Measurements from ENCODE around the gene PLCXD1. TPM values are rescaled to one million over a fixed set of nuclear protein-coding genes. Genes with fewer than 3 reads are reported as not detected.
"Not testable (repeated sequence)": the region's sequence is repeated elsewhere in the genome, so short reads cannot be mapped to it uniquely, and the experiment has no call there.

The PLCXD1 gene
- total RNA-seq, 1 donor from 2014 or later = 46.7 TPM

DNA sequence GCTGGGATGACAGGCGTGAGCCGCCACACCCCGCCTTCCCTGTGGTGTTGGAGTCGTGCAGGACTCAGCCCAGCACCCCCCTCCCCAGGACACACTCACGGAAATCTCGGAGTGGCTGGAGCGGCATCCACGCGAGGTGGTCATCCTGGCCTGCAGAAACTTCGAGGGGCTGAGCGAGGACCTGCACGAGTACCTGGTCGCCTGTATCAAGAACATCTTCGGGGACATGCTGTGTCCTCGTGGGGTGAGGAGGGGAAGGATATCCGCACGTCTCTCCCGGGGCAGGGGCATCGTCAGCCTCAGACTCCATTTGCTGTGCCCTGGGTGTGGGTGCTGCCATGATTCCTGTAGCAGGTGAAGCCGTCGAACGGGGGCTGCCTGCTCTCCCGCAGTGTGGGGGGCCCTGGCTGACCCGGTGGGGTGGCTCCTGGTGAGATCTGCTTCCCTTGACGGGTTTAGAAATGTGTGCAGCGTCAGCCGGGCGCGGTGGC is 10.3 kb downstream of the PLCXD1 start:
- intact Hi-C loops (cut with micrococcal nuclease) = no loop called here

- intact Hi-C loops (cut with micrococcal nuclease) = no loop called here
These were observed 12.0 kb downstream of the PLCXD1 start for GRCh38 chrX:292900-293897.

DNA sequence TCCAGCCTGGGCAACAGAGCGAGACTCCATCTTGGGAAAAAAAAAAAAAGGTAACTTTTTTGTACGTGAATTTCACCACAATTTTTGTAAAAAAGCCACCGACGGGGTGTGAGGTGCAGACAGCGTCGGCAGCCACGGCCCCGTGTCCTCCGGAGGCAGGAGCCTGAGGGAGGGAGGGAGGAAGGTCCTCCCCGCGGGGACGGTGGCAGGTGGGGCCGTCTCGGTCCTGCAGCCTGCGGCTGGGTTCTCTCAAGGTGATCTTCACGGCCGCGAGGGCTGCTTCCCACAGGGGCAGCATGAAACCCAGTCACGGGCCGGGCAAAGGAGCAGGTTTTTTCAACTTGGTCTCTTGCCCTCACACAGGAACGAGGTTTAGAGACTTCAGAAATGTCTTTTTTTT is 14.0 kb downstream of the PLCXD1 start:
- intact Hi-C loops (cut with micrococcal nuclease) = no loop called here

DNA sequence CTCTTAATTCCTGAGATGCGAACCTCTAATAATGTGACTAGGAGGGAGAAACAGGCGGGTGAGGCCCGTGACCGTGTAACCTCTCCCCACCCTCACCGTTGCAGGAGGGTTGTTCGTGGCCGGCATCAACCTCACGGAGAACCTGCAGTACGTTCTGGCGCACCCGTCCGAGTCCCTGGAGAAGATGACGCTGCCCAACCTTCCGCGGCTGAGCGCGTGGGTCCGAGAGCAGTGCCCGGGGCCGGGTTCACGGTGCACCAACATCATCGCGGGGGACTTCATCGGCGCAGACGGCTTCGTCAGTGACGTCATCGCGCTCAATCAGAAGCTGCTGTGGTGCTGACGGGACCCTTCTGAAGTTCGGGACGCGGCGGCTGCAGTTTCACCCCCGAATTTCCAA is 17.8 kb downstream of the PLCXD1 start:
- intact Hi-C loops (cut with micrococcal nuclease) = no loop called here

DNA sequence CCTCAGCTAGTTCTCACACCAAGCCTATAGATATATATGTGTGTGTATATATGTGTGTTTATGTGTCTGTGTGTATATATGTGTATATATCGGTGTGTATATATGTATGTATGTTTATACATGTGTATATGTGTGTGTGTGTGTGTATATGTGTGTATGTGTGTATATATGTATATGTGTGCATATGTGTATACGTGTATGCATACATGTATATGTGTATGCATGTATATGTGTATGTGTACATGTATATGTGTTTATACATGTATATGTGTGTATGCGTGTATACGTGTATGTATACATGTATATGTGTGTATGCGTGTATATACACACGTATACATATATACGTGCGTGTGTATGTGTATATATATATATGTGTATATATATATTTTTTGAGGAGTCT is 19.2 kb downstream of the PLCXD1 start:
- intact Hi-C loops (cut with micrococcal nuclease) = no loop called here

DNA sequence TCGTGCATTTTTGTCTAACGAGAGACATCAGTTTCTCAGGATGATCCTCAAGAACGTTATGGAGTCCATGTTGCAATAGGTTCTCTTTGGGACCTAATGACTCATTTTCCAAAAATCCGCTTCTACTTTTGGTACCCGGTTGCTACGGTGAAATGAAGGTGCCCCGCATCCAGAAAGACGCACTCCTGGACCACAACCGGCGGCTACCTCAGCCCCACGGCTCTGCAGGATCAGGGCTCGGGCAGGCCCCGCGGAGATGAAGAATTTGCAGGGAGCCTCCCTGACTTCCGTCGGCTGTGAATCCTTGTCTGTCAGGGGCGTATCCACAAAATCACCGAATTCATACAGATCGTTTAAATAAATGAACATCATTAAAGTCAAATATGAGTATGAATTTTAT is 21.8 kb downstream of the PLCXD1 start:
- intact Hi-C loops (cut with micrococcal nuclease) = no loop called here

GRCh38 chrX:305781-306613 is 24.8 kb downstream of the PLCXD1 start:
- intact Hi-C loops (cut with micrococcal nuclease) = not testable (repeated sequence)

DNA sequence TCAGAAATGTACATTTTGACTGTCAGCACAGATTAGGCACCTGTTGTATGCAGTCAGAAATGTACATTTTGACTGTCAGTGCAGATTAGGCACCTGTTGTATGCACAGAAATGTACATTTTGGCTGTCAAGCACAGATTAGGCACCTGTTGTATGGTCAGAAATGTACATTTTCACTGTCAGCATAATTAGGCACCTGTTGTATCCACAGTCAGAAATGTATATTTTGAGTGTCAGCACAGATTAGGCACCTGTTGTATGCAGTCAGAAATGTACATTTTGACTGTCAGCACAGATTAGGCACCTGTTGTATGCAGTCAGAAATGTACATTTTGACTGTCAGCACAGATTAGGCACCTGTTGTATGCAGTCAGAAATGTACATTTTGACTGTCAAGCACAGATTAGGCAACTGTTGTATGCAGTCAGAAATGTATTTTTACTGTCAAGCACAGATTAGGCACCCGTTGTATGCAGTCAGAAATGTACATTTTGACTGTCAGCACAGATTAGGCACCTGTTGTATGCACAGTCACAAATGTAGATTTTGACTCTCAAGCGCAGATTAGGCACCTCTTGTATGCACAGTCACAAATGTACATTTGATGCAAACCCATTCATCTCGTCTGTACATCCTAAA is 25.6 kb downstream of the PLCXD1 start:
- intact Hi-C loops (cut with micrococcal nuclease) = not testable (repeated sequence)

DNA sequence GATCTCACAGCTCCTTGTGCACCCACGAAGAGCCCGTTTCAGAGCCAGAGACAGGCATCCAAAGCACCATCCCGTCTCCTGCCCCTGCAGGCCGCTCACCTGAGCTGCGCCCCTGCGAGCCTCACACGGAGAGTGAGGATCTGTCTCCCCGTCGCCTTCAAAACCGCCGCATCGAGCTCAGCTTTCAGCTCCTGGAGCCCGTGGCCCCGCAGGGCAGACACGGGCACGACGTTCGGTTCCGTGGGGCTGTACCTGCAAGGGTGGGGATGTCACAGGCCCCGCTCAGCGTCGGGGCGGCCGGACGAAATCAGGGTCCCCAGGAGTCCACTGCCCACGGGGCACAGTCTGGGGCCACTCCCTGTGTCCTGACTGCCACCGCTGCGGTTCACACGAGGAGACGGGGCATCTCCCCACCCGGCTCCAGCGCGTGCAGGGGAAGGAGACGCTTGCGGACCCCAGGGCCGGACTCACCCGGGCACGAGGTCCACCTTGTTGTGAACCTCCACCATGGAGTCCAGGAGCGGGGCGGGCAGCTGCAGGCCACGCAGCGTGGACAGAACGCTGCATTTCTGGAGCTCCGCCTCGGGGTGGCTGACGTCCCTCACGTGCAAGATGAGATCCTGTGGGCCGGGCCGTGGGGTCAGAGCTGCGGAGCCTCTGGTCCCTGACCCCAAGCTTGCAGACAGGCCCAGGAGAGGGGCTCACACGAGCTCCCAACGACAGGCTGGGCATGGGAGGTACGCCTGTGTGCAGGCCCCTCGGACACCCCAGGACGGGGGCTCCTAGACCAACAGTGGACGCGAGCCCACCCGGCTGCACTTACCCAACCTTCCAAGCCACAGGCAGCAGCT is 26.3 kb downstream of the PLCXD1 start:
- intact Hi-C loops (cut with micrococcal nuclease) = no loop called here

- intact Hi-C loops (cut with micrococcal nuclease) = no loop called here
These were observed 27.8 kb downstream of the PLCXD1 start for GRCh38 chrX:308821-309520.

DNA sequence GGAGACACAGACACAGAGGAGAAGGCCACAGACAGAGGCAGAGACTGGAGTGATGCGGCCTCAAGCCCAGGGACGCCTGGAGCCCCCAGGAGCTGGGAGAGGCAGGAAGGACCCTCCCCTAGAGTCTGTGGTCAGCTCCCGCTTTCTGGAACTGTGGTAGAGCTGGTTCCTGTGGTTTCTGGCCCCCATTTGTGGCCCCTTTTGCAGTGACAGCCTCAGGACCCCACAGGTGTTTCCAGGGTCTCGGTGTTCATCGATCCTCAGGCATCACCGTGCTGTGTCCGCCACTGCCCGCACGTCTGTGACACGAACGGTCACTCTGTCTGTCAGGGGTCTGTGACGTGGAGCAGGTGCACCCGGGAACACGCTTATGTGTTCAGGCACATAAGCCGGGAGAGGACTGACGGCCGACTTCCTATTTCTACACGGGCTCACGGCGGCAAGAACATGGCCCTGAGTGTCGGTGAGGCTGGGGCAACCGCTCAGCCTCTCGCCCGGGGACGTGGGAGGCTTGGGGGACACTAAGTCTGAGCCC is 29.5 kb downstream of the PLCXD1 start:
- intact Hi-C loops (cut with micrococcal nuclease) = no loop called here

- intact Hi-C loops (cut with micrococcal nuclease) = no loop called here
These were observed 30.3 kb downstream of the PLCXD1 start for GRCh38 chrX:311156-312129.

DNA sequence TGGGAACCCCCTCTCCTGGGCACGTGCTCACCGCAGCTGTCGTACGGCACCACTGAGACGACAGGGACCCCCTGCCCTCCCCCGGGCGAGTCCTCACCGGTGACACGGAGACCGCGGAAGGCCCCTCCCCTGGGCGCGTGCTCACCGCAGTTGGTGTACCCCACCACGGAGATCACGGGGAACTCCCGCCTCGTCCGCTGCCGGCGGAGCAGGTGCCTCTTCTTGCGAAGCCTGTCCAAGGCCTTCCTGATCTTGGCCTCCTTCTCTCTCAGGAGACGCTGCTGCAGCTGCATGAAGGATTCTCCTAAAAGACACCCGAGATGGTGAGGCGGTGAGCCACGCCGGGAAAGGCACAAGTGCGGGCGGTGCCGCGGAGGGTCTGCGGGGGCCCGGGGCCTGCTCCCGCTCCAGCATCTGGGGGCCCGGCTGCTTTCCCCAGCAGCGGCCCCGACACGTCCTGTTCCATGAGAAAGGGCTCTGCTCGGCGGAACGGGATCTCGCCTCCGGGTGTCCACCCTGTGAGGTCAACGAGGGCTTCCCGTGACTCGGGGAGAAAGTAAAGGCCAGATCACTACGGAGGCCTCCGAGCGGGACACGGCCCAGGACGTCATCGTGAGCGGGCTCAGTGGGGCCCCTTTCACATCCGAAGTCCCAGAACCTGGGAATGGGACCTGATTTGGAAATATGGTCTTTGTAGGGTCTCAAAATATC is 31.6 kb downstream of the PLCXD1 start:
- intact Hi-C loops (cut with micrococcal nuclease) = no loop called here

- intact Hi-C loops (cut with micrococcal nuclease) = no loop called here
These were observed 32.4 kb downstream of the PLCXD1 start for GRCh38 chrX:313546-313945.

DNA sequence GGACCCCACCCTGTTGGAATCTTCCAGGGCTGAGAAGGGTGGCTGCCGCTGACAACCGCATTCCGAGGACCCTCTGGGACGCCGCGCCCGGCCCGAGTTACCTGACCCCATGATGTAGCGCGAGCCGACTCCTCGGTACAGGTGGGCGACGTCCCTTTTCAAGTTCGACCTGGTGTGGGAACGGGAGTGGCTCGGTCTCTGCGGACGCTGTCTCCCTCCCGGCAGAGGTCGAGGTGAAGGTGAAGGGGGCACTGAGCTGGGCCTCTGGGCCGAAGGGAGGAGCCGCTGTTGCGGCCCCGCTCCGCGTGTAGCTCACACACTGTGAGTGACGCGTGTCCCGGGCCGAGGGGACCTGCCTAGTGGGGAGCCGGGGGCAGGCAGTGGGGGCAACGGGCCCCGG is 32.9 kb downstream of the PLCXD1 start:
- intact Hi-C loops (cut with micrococcal nuclease) = no loop called here

- intact Hi-C loops (cut with micrococcal nuclease) = loop anchor here (5.0 kb wide), 2 partner anchors 892 to 1277 kb away; partner anchors contain the start of gene AKAP17A
These were observed 33.8 kb downstream of the PLCXD1 start for GRCh38 chrX:314781-315595.

Data from T-helper 1 cell treated with Interleukin-12 subunit alpha and Interleukin-12 subunit beta and Interleukin-4 antibody, amounts not matched to agents 30 ng/mL and 1 ng/mL, for 36 hours (primary cell).